Epithelial cell of esophagus (primary cell): Measurements from ENCODE around the gene KRTAP10-12.
"Not testable (repeated sequence)": the region's sequence is repeated elsewhere in the genome, so short reads cannot be mapped to it uniquely, and the experiment has no call there.

Source experiments
- DNase-seq: peaks from one replicate; pipeline ENCODE4 v3.0.0; 2010; ENCODE audit warnings: low read depth
- H3K4me3 ChIP-seq: 2 replicates; pipeline ENCODE4 v1.5.1; 2011; ENCODE audit warnings: mild to moderate bottlenecking, low read length, control low read depth
- TF ChIP-seq, protein P1 (sequence below): IDR thresholded peaks from 2 replicates; pipeline ENCODE4 v1.5.1; 2011; ENCODE audit warnings: low read depth, mild to moderate bottlenecking, low read length, control low read depth, inconsistent platforms; ENCODE audit not compliant: insufficient read depth; ENCODE audit errors: missing control alignments

Gene KRTAP10-12

GRCh38 chr21:44686000-44686781 lies 10.8 kb upstream of the KRTAP10-12 start:
- TF ChIP-seq, protein P1, sequence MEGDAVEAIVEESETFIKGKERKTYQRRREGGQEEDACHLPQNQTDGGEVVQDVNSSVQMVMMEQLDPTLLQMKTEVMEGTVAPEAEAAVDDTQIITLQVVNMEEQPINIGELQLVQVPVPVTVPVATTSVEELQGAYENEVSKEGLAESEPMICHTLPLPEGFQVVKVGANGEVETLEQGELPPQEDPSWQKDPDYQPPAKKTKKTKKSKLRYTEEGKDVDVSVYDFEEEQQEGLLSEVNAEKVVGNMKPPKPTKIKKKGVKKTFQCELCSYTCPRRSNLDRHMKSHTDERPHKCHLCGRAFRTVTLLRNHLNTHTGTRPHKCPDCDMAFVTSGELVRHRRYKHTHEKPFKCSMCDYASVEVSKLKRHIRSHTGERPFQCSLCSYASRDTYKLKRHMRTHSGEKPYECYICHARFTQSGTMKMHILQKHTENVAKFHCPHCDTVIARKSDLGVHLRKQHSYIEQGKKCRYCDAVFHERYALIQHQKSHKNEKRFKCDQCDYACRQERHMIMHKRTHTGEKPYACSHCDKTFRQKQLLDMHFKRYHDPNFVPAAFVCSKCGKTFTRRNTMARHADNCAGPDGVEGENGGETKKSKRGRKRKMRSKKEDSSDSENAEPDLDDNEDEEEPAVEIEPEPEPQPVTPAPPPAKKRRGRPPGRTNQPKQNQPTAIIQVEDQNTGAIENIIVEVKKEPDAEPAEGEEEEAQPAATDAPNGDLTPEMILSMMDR: no peak
- H3K4me3 ChIP-seq: no peak overlapping the region
- no peak for DNase-seq

DNA sequence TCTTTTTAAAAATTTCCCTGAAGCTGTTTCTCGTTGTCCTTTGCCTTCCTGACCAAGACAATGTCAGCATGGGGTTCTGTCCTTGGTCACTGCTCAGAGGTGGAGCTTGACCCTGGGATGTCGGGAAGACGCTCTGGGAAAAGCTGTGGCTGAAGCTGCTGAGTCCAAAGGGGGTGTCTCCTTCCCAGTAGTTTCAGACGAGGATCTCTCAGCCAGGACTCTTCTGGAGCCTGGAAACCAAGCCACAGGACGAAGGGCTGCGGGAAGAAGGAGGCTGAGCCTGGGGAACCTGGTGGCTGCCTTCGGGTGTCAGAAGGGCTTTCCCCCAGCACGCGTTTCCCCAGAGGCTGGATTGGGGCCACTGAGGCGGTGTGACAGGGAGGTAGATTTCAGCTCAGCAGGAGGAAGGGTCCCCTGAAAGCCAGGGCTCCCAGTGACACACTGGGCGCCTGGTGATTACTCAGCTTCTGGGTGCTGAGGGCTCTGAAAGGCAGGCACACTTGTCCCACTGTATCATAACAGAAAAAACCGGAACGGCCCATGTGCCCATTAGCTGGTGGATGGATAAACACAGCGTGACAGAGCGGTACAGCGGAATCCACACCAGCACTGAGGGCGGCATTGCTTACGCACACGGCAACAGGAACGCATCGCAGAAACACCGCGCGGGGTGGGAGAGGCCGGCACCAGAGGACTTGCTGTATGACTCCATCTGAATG lies 10.0 kb upstream of the KRTAP10-12 start:
- DNase-seq: no peak
- H3K4me3 ChIP-seq: no peak overlapping the region

DNA sequence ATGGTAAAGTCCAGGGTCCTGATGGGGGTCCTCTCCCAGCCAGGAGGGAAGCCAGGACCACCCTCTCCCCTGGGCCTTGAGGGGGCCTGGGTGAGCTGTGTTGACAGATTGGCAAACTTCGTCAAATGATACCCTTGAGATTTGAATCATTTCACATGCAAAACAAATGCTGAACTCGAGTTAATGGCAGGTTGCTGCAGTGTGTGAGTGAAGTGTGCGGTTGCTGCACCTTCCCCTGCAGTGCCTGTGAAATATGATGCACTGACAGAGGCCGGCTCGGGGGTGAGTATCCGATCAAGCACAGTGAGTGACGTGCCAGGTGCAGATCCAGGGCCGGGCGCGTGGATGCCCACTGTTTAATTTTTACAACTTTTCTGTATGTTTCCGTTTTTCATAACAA lies 9.3 kb upstream of the KRTAP10-12 start:
- TF ChIP-seq, protein P1: no peak
- no peak for DNase-seq
- no peak overlapping the region for H3K4me3 ChIP-seq

More for the DNA sequence above, 10.0 kb upstream of the KRTAP10-12 start:
- TF ChIP-seq, protein P1: no peak

- H3K4me3 ChIP-seq, DNase-seq: not testable (repeated sequence)
Observed at GRCh38 chr21:44689740-44690139, 7.2 kb upstream of the KRTAP10-12 start.

GRCh38 chr21:44691686-44692085 lies 5.3 kb upstream of the KRTAP10-12 start:
- TF ChIP-seq, protein P1: no peak
- no peak overlapping the region for H3K4me3 ChIP-seq
- no peak for DNase-seq

GRCh38 chr21:44692798-44693512 lies 4.0 kb upstream of the KRTAP10-12 start:
- no peak overlapping the region for H3K4me3 ChIP-seq
- TF ChIP-seq, protein P1: no peak
- no peak for DNase-seq

DNA sequence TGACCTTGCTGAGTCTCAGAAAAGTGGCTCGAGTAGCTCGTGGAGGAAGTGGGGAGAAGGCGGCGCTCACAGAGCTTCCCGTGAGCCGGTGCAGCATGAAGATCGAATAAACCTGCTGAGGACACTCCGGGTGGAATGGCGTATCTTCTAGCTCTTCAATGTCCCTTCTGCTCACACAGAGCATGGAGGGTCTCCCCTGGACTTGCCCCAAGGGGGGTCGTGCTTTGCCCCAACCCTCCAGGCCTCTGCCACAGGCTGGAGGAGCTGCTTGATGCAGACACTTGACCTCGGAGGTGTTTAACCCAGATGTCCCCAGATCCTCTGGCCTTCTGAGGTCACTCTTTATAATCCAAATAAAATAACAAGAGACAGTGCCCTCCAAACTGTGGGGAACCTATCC lies 2.2 kb upstream of the KRTAP10-12 start:
- no peak for DNase-seq
- no peak overlapping the region for H3K4me3 ChIP-seq
- TF ChIP-seq, protein P1: no peak
